Activated CD8-positive, alpha-beta T cell treated with anti-CD3 and anti-CD28 coated beads for 36 hours (primary cell): ENCODE results near the gene UBE2V1. TPM values are rescaled to one million over a fixed set of nuclear protein-coding genes. Genes with fewer than 3 reads are reported as not detected.
"Not testable (repeated sequence)": the region's sequence is repeated elsewhere in the genome, so short reads cannot be mapped to it uniquely, and the experiment has no call there.

Experiments
- ATAC-seq: fragments of 200-7000 bp; cut with Tn5 transposase; one replicate; pipeline ENCODE4 v1.10.0; 2021; ENCODE audit warnings: mild to moderate bottlenecking, moderate library complexity
- CTCF ChIA-PET: fragments of 350-600 bp; sonication (Branson Sonifier 250); formaldehyde crosslinking; loops from one replicate; lab custom pipeline; 2021; ENCODE audit warnings: antibody characterized with exemption; lab: Charles Lee
- POLR2A ChIA-PET: fragments of 350-600 bp; sonication (Branson Sonifier 250); formaldehyde crosslinking; loops from one replicate; lab custom pipeline; 2021; ENCODE audit warnings: antibody characterized with exemption; lab: Charles Lee
- DNase-seq: peaks from one replicate; pipeline ENCODE4 v3.0.0-alpha.2; 2020
- H3K27ac Mint-ChIP-seq: one replicate; pipeline ENCODE4 v1.8.0; 2021; ENCODE audit warnings: mild to moderate bottlenecking, mixed read lengths
- H3K27me3 Mint-ChIP-seq: one replicate; pipeline ENCODE4 v1.8.0; 2021; ENCODE audit warnings: mixed read lengths
- H3K36me3 Mint-ChIP-seq: one replicate; pipeline ENCODE4 v1.8.0; 2021; ENCODE audit warnings: low read depth, mixed read lengths
- H3K4me1 Mint-ChIP-seq: one replicate; pipeline ENCODE4 v1.8.0; 2021; ENCODE audit warnings: low read depth, mixed read lengths
- H3K4me3 Mint-ChIP-seq: one replicate; pipeline ENCODE4 v1.8.0; 2021; ENCODE audit warnings: mild to moderate bottlenecking, moderate library complexity, mixed read lengths
- H3K9me3 Mint-ChIP-seq: one replicate; pipeline ENCODE4 v1.8.0; 2021; ENCODE audit warnings: mixed read lengths
- intact Hi-C: fragments of 100-400 bp; cut with micrococcal nuclease; formaldehyde crosslinking; loops from one replicate; pipeline ENCODE4 v1.10.0; 2022
- total RNA-seq, 2 experiments: library from RNA; stranded (reverse); gene quantifications; one replicate each; pipeline ENCODE4 v1.2.3, GENCODE V29; 2021
- TF ChIP-seq, protein P1 (sequence below): fragments of 200-600 bp; IDR thresholded peaks from one replicate; pipeline ENCODE4 v1.8.0; 2022; ENCODE audit warnings: antibody characterized with exemption, mild to moderate bottlenecking

UBE2V1 gene
- total RNA-seq, 2 experiments from 2014 or later, result 112 to 151 TPM

DNA sequence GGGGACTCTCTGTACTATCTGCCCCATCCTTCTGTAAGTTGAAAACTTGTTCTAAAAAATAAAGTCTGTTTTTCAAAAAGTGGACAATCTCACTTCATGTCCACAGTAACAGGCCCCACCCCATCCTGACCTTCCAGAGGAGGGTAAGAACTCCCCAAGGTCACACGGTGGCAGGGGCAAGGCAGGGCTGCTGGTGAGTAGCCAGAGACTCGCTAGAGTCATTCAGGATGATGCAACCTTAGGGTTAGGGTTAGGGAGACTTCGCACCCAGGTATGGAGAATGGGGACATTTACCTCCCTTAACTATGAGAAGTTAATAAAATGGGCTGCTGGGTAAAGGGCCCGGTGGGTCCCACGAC lies 25.1 kb upstream of the UBE2V1 start:
- DNase-seq (no peak), ATAC-seq (no peak)
- Mint-ChIP-seq H3K9me3 (no peaks in the 10 kb centered on the region), H3K27me3 (no peaks in the 10 kb centered on the region), H3K4me3 (no peak overlapping the region), H3K4me1 (peaks cover 29% of the 10 kb centered on the region), H3K36me3 (peaks cover 32% of the 10 kb centered on the region), H3K27ac (peak overlapping the region; percentile 30)
- intact Hi-C loops, result no loop called here
- TF ChIP-seq, protein P1, sequence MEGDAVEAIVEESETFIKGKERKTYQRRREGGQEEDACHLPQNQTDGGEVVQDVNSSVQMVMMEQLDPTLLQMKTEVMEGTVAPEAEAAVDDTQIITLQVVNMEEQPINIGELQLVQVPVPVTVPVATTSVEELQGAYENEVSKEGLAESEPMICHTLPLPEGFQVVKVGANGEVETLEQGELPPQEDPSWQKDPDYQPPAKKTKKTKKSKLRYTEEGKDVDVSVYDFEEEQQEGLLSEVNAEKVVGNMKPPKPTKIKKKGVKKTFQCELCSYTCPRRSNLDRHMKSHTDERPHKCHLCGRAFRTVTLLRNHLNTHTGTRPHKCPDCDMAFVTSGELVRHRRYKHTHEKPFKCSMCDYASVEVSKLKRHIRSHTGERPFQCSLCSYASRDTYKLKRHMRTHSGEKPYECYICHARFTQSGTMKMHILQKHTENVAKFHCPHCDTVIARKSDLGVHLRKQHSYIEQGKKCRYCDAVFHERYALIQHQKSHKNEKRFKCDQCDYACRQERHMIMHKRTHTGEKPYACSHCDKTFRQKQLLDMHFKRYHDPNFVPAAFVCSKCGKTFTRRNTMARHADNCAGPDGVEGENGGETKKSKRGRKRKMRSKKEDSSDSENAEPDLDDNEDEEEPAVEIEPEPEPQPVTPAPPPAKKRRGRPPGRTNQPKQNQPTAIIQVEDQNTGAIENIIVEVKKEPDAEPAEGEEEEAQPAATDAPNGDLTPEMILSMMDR, result no peak
- POLR2A ChIA-PET, result no interaction called here
- CTCF ChIA-PET, result interaction anchor here (1.2 kb wide), 1 partner anchor 15 kb away, joined by 3 read pairs; no protein-coding TSS in a partner anchor

DNA sequence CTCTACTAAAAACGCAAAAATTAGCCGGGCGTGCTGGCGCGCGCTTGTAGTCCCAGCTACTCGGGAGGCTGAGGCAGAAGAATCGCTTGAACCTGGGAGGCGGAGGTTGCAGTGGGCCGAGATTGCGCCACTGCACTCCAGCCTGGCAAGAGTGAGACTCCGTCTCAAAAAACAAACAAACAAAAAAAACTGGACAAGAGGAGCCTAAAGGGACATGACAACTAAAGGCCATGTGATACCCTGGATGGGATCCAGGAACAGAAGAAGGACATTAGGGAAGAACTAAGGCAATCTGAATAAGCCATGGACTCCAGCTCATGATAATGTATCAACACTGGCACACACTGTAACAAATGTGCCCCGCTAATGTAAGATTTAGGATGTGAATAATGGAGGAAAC lies 24.8 kb upstream of the UBE2V1 start:
- H3K36me3 Mint-ChIP-seq, result peaks cover 28% of the 10 kb centered on the region
- peak overlapping the region; percentile 30 for H3K27ac Mint-ChIP-seq

DNA sequence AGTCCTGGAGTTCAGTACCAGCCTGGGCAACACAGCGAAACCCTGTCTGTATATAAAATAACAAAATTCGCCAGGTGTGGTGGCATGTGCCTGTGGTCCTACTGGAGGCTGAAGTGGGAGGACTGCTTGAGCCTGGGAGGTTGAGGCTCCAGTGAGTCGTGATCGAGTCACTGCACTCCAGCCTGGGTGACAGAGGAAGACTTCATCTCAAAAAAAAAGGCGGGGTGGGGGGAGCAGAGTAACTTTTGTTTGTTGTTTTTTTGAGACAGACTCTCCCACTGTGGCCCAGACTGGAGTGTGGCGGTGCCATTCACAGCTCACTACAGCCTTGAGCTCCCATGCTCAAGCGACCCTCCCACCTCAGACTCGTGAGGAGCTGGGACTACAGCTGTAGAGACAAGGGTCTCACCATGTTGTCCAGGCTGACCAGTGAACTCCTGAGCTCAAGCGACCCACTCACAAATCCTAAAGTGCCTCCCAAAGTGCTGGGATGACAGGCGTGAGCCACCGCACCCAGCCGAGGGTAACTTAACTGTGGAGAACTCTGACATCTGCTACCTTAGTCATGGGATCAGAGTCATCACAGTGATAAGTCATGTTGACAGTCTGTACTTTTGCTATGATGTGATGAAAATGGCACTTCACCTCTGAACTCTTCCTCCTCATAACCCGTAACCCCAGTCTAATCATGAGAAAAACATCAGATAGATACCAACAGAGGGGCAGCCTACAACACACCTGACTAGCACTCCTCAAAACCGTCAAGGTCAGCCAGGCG lies 24.1 kb upstream of the UBE2V1 start:
- DNase-seq (peak; percentile 35), ATAC-seq (peak; percentile 37)
- POLR2A ChIA-PET, result no interaction called here
- no peaks in the 10 kb centered on the region for H3K27me3 Mint-ChIP-seq
- H3K4me1 Mint-ChIP-seq, result peaks cover 24% of the 10 kb centered on the region
- peak overlapping the region; percentile 49 for H3K27ac Mint-ChIP-seq
- H3K36me3 Mint-ChIP-seq, result peaks cover 29% of the 10 kb centered on the region
- no peaks in the 10 kb centered on the region for H3K9me3 Mint-ChIP-seq
- intact Hi-C loops, result no loop called here
- H3K4me3 Mint-ChIP-seq, result no peak overlapping the region
- TF ChIP-seq, protein P1, result no peak
- CTCF ChIA-PET, result no interaction called here

More for the DNA sequence above, 24.8 kb upstream of the UBE2V1 start:
- peaks cover 27% of the 10 kb centered on the region for H3K4me1 Mint-ChIP-seq
- ATAC-seq, intact Hi-C loops, DNase-seq, H3K27me3 Mint-ChIP-seq, H3K4me3 Mint-ChIP-seq, POLR2A ChIA-PET, H3K9me3 Mint-ChIP-seq: not testable (repeated sequence)
- CTCF ChIA-PET, result interaction anchor here (1.2 kb wide), 1 partner anchor 15 kb away, joined by 3 read pairs; no protein-coding TSS in a partner anchor

DNA sequence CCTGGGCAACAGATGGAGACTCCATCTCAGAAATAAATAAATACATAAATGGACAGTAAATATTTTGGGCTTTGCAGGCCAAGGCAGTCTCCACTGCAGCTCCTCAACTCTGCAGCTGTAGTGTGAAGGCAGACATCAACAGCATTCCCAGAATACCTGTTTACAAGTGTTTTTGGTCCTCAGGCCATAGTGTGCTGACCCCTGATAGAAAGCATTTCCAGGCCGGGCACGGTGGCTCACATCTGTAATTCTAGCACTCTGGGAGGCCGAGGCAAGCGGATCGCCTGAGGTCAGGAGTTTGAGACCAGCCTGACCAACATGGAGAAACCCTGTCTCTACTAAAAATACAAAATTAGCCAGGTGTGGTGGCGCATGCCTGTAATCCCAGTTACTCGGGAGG lies 22.2 kb upstream of the UBE2V1 start:
- H3K4me3 Mint-ChIP-seq, intact Hi-C loops, H3K9me3 Mint-ChIP-seq, ATAC-seq, H3K27ac Mint-ChIP-seq, H3K27me3 Mint-ChIP-seq, DNase-seq: not testable (repeated sequence)
- Mint-ChIP-seq H3K36me3 (peaks cover 27% of the 10 kb centered on the region), H3K4me1 (peaks cover 17% of the 10 kb centered on the region)
- CTCF ChIA-PET, result interaction anchor here (1.4 to 3.3 kb wide), 6 partner anchors 9 to 44 kb away, joined by 3 to 15 read pairs (median 8); partner anchors contain the start of gene PEDS1
- POLR2A ChIA-PET, result interaction anchor here (0.6 to 1.5 kb wide), 2 partner anchors 17 to 44 kb away, joined by 3 read pairs; no protein-coding TSS in a partner anchor

GRCh38 chr20:50133474-50134217 lies 20.7 kb upstream of the UBE2V1 start:
- peaks cover 12% of the 10 kb centered on the region for H3K4me1 Mint-ChIP-seq
- no peak overlapping the region for H3K4me3 Mint-ChIP-seq
- CTCF ChIA-PET, result interaction anchor here (0.9 to 3.3 kb wide), 12 partner anchors 10 to 155 kb away, joined by 3 to 15 read pairs (median 4); partner anchors contain the start of gene PEDS1
- ATAC-seq (peak; percentile 50), DNase-seq (no peak)
- H3K36me3 Mint-ChIP-seq, result peaks cover 23% of the 10 kb centered on the region
- H3K9me3 Mint-ChIP-seq, result no peaks in the 10 kb centered on the region
- H3K27me3 Mint-ChIP-seq, result no peaks in the 10 kb centered on the region
- POLR2A ChIA-PET, result interaction anchor here (0.8 to 1.5 kb wide), 2 partner anchors 17 to 42 kb away, joined by 3 read pairs; no protein-coding TSS in a partner anchor
- H3K27ac Mint-ChIP-seq, result no peak overlapping the region
- TF ChIP-seq, protein P1, result peak; percentile 19
- intact Hi-C loops, result no loop called here
